GM20431 (cell line): Measurements from ENCODE around the gene ENAH.

ENCODE experiments used
- in situ Hi-C: fragments of 300-500 bp; cut with MseI, MboI; formaldehyde crosslinking; loops from one replicate; pipeline ENCODE4 v1.15.0; 2020; ENCODE audit warnings: low sequenced_read_pairs; ENCODE audit not compliant: unreplicated experiment

The ENAH gene

DNA sequence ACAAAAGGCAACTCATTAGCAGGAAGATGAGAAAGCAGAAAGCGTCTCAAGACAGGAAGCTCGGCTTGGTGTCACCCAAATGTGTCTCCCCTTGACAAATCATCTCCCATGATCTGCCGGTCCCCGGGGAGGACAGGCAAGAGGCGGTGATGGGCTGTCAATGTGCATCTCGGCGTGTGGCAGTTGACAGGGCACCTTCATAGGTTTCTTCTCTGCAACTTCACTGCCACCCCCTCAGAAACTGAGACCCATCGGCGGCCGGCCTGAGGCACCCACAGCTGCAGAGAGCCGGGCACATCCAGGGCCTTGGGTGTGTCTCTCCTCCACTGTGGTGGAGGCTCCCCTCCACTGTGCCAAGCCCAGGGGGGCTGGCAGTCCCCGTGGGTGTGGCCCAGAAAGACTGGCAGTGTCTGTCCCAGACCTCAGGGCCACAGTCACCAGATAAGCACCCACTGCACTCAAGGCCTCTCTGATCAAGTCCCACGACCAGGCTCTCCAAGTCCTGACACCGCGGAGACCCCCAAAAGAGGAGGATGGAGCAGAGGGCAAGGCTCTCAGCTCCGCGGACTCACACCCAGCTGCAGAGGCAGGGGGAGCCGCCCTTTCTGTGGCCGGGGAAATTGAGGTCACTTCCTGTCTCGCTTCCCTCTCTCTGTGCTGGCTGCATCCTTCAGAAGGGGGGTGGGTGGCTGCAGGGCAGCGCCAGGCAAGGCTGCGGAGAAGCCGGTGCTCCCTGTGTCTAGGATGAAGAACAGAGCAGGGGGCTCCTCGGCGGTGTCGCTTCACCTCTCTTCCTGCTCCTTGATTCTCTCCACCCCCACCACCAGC lies 185.5 kb downstream of the ENAH start:
- in situ Hi-C loops, result no loop called here

- in situ Hi-C loops, result no loop called here
These were observed 186.1 kb downstream of the ENAH start for GRCh38 chr1:225466848-225467192.

DNA sequence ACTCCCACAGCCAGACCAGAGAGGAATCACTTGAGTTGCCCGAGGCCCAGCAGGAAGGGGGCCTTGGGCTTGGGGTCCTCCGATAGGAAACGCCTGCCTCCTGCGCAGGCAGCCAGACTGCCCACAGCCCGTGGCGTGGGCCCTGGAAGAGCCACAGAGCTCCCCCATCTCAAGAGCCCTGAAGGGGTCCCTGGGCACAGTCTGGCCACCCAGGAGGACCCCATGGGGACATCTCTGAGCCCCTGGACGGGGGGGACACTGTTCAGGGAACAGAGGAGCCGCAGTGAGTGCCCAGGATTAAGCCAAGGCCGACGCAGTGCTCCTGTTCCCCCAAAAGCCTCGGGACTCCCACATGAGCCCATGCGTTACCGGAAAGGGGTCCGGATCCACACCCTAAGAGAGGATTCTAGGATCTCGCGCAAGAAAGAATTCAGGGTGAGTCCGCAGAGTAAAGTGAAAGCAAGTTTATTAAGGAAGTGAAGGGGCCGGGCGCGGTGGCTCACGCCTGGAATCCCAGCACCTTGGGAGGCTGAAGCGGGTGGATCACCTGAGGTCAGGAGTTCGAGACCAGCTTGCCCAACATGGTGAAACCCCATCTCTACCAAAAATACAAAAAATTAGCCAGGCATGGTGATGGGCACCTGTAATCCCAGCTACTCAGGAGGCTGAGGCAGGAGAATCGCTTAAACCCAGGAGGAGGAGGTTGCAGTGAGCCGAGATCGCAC lies 187.0 kb downstream of the ENAH start:
- in situ Hi-C loops, result no loop called here

GRCh38 chr1:225464851-225465792 lies 187.8 kb downstream of the ENAH start:
- in situ Hi-C loops, result no loop called here

DNA sequence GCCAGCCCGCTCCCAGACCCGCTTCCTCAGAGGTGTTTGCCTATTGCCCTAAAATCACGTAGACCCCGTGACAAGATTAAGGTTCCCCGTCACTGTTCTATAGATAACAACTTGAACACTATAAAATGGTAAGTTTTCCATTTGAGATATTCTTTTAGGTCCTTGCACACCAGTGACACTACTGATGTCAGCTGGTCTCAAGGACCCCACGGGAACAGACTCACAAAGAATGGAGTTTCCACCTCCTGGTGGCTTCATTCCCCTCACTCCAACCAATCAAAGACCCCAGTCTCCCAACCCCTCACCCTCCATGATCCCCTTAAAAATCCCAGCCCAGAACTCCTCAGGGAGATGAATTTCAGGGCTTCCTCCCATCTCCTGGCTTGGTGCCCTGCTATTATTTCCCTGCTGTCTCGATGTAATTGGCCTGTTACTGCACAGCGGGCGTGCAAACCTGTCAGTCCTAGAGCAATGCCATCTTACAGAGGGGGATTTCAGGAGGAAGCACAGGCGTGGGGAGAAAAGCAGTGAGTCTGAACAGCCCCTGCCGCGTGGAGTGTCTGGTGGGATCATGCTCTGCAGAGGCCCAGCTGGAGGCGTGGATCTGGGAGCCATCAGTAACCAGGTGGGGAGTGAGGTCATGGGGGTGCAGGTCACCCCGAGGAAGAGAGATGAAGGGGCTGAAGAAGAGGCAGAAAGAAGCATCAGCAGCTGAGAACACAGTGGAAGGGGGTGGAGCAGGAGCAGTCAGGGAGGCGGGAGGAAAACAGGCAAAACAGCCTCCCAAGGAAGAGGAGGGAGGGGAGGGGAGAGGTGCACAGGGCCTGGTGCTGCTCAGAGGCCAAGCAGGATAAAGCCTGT lies 190.0 kb downstream of the ENAH start:
- in situ Hi-C loops, result no loop called here

DNA sequence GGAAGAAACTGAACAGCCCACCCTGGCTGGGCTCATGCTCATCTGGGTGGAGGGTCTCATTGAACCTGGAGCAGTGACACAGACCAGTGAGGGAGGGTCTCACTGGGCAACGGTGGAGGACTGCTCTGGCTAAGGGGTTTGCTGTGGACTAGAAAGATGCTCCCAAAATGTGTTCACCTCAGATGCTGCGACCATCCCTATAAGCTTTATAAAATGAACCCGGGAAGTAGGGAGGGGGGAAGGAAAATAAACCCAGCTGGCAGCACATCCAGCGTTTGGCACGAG lies 190.6 kb downstream of the ENAH start:
- in situ Hi-C loops, result no loop called here

- in situ Hi-C loops, result no loop called here
These were observed 191.1 kb downstream of the ENAH start for GRCh38 chr1:225461533-225462428.

GRCh38 chr1:225460737-225461532 lies 192.0 kb downstream of the ENAH start:
- in situ Hi-C loops, result no loop called here

- in situ Hi-C loops, result no loop called here
These were observed 192.7 kb downstream of the ENAH start for GRCh38 chr1:225460021-225460736.

DNA sequence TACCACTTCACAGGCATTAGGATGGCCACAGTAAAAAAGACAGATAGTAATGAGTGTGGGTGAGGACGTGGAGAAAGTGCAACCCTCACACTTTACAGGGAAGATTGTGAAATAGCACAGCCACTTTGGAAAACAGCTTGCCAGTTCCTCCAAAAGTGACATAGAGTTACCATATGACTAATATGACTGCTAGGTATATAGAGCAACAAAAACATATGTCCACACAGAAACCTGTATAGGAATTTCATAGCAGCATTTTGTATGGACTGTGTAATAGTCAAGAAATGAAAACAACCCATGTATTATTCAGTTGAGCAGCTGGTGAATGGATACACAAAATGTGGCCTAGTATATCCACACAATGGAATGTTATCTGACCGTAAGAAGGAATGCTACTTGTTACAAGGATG lies 194.7 kb downstream of the ENAH start:
- in situ Hi-C loops, result no loop called here

- in situ Hi-C loops, result no loop called here
These were observed 198.2 kb downstream of the ENAH start for GRCh38 chr1:225454733-225455132.

DNA sequence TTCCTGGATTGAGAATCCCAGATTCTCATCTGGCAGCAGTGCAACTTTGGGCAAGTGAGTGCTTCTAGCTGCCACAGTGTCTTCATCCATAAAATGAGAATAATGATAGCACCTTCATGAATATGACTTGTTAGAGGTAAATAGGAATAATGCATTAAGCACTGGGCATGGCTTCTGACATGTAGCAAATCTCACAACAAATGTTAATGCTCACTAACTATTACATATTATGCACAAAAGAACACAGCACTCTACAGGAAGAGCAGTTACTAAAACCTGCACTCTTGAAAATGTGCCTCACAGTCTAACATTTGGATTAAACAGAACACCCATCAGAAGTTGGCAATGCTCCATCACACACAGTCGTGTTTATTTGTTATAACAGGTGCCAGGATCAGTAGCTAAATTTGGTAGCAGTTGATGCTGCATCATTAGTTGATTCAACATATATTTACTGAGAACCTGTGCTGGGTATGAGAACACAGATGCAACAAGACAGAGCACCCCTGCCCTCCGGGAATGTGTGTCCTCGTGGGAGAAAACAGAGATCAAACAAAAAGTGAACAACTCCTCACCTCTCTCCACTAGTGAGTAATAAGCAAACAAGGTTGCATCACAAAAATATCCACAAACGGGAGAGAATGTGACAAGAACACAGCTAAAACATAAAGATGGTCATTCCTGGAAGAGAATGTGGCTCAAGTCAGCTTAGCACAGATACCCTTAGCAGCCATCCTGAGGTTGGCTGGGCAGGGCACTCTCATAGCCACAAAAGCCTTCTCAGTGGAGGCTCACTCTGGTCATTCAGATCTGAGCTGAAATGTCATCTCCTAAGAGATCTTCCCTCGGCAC lies 198.9 kb downstream of the ENAH start:
- in situ Hi-C loops, result no loop called here

DNA sequence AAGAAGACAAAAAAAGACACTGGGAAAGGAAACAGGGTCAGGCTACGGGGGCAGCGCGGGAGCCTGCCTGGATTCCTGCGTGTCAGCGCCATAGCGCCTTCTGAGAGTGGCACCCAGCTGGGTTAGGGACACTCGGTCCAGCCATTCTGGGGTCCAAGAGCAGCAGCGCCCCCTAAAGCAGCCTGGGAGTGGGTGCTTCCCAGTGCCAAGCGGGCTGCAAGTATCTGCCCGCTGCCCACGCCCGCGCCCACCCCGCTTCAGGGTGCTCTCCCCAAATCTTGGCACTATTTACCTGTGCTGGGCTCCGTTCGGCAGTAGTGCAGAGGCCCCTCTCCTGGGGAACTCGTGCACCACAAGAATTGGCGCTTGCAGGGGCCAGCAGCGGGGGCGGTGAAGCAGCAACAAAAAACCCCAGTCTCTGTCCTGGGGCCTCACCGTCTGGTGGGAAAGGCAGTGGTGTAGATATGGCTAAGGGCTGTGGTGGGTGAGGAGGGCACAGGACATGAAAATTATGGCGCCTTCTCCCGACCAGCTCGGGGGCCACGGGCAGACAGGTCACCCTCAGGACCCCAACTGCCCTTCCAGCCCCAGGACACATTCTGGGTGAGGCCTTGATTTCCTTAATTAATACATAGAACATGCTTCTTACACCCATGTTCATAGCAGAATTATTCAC lies 200.9 kb downstream of the ENAH start:
- in situ Hi-C loops, result no loop called here

- in situ Hi-C loops, result no loop called here
These were observed 201.6 kb downstream of the ENAH start for GRCh38 chr1:225451340-225451739.

GRCh38 chr1:225450491-225451191 lies 202.3 kb downstream of the ENAH start:
- in situ Hi-C loops, result no loop called here
